HEK293 (cell line): Measurements from ENCODE around the gene REEP5.

Source experiments
- CTCF ChIA-PET: fragments of 350-600 bp; formaldehyde crosslinking; extraction: SDS; loops from one replicate; lab custom pipeline; 2021; ENCODE audit warnings: antibody characterized with exemption; lab: Yijun Ruan, JAX
- POLR2A ChIA-PET: fragments of 300-600 bp; formaldehyde crosslinking; extraction: SDS; loops from one replicate; lab custom pipeline; 2020; ENCODE audit warnings: antibody characterized with exemption, inconsistent platforms; lab: Yijun Ruan, JAX
- H3K27ac ChIP-seq: fragments of 200-500 bp; sonication (Bioruptor generic); 2 replicates; pipeline ENCODE4 v1.5.1; 2014; ENCODE audit warnings: low read depth, low read length, control low read depth, inconsistent platforms; ENCODE audit errors: extremely low read depth
- H3K36me3 ChIP-seq, 2 experiments: fragments of 200-500 bp in 1 of 2; sonication (Bioruptor generic) in 1 of 2; 1 replicate in 1 of 2; 2 replicates in 1 of 2; pipeline ENCODE4 v1.5.1; 2014 to 2017; ENCODE audit warnings: inconsistent platforms in 2 of 2, low read length in 2 of 2; ENCODE audit not compliant: control insufficient read depth in 2 of 2, insufficient read depth in 1 of 2
- H3K4me1 ChIP-seq: fragments of 200-500 bp; sonication (Bioruptor generic); 2 replicates; pipeline ENCODE4 v1.5.1; 2014; ENCODE audit warnings: mild to moderate bottlenecking, low read length, inconsistent platforms; ENCODE audit not compliant: control insufficient read depth, insufficient read depth
- H3K4me3 ChIP-seq: 2 replicates; pipeline ENCODE4 v1.5.1; 2011; ENCODE audit warnings: low read depth, mild to moderate bottlenecking, control low read depth, low read length, moderate library complexity
- H3K9me3 ChIP-seq: fragments of 200-500 bp; sonication (Bioruptor generic); 2 replicates; pipeline ENCODE4 v1.5.1; 2014; ENCODE audit warnings: low read depth, low read length, inconsistent platforms; ENCODE audit not compliant: control insufficient read depth, insufficient read depth
- AEBP2 ChIP-seq: fragments of 450-650 bp; formaldehyde crosslinking; IDR thresholded peaks from 2 replicates; pipeline ENCODE4 v1.5.1; 2016; ENCODE audit warnings: missing biosample characterization, missing genetic modification characterization, borderline replicate concordance
- MYNN ChIP-seq: fragments of 450-650 bp; formaldehyde crosslinking; IDR thresholded peaks from 2 replicates; pipeline ENCODE4 v1.5.1; 2016; ENCODE audit warnings: missing biosample characterization, missing genetic modification characterization, borderline replicate concordance
- OSR2 ChIP-seq: fragments of 450-650 bp; formaldehyde crosslinking; IDR thresholded peaks from 2 replicates; pipeline ENCODE4 v1.5.1; 2016; ENCODE audit warnings: missing biosample characterization, missing genetic modification characterization
- SETDB1 ChIP-seq: IDR thresholded peaks from one replicate; pipeline ENCODE4 v1.6.1; 2017; ENCODE audit warnings: mild to moderate bottlenecking, low read length, moderate library complexity, mixed read lengths; ENCODE audit not compliant: insufficient read length
- ZBTB10 ChIP-seq: fragments of 450-650 bp; formaldehyde crosslinking; IDR thresholded peaks from 2 replicates; pipeline ENCODE4 v1.5.1; 2016; ENCODE audit warnings: missing biosample characterization, missing genetic modification characterization
- ZBTB20 ChIP-seq: fragments of 450-650 bp; formaldehyde crosslinking; IDR thresholded peaks from 2 replicates; pipeline ENCODE4 v1.5.1; 2016; ENCODE audit warnings: missing biosample characterization, missing genetic modification characterization
- ZNF132 ChIP-seq: fragments of 450-650 bp; formaldehyde crosslinking; IDR thresholded peaks from 2 replicates; pipeline ENCODE4 v1.5.1; 2017; ENCODE audit warnings: missing biosample characterization, missing genetic modification characterization, borderline replicate concordance
- ZNF138 ChIP-seq: fragments of 450-650 bp; formaldehyde crosslinking; IDR thresholded peaks from 2 replicates; pipeline ENCODE4 v1.5.1; 2016; ENCODE audit warnings: missing biosample characterization, missing genetic modification characterization, borderline replicate concordance
- ZNF146 ChIP-seq: fragments of 450-650 bp; formaldehyde crosslinking; IDR thresholded peaks from 2 replicates; pipeline ENCODE4 v1.5.1; 2016; ENCODE audit warnings: missing biosample characterization, missing genetic modification characterization
- ZNF155 ChIP-seq: fragments of 450-650 bp; formaldehyde crosslinking; IDR thresholded peaks from 2 replicates; pipeline ENCODE4 v1.5.1; 2016; ENCODE audit warnings: missing biosample characterization, missing genetic modification characterization
- ZNF2 ChIP-seq: fragments of 450-650 bp; formaldehyde crosslinking; IDR thresholded peaks from 2 replicates; pipeline ENCODE4 v1.5.1; 2016; ENCODE audit warnings: missing biosample characterization, missing genetic modification characterization
- ZNF211 ChIP-seq: fragments of 450-650 bp; formaldehyde crosslinking; IDR thresholded peaks from 2 replicates; pipeline ENCODE4 v1.5.1; 2016; ENCODE audit warnings: low read depth, missing biosample characterization, missing genetic modification characterization
- ZNF221 ChIP-seq: fragments of 450-650 bp; formaldehyde crosslinking; IDR thresholded peaks from 2 replicates; pipeline ENCODE4 v1.5.1; 2017; ENCODE audit warnings: missing biosample characterization, missing genetic modification characterization, borderline replicate concordance
- ZNF473 ChIP-seq: fragments of 450-650 bp; formaldehyde crosslinking; IDR thresholded peaks from 2 replicates; pipeline ENCODE4 v1.5.1; 2017; ENCODE audit warnings: missing biosample characterization, missing genetic modification characterization
- ZNF48 ChIP-seq: fragments of 450-650 bp; formaldehyde crosslinking; IDR thresholded peaks from 2 replicates; pipeline ENCODE4 v1.5.1; 2016; ENCODE audit warnings: missing biosample characterization, missing genetic modification characterization
- ZNF514 ChIP-seq: fragments of 450-650 bp; formaldehyde crosslinking; IDR thresholded peaks from 2 replicates; pipeline ENCODE4 v1.5.1; 2016; ENCODE audit warnings: missing biosample characterization, missing genetic modification characterization
- ZNF548 ChIP-seq: fragments of 450-650 bp; formaldehyde crosslinking; IDR thresholded peaks from 2 replicates; pipeline ENCODE4 v1.5.1; 2016; ENCODE audit warnings: missing biosample characterization, missing genetic modification characterization
- ZNF560 ChIP-seq: fragments of 450-650 bp; formaldehyde crosslinking; IDR thresholded peaks from 2 replicates; pipeline ENCODE4 v1.5.1; 2017; ENCODE audit warnings: missing biosample characterization, missing genetic modification characterization, borderline replicate concordance
- ZNF580 ChIP-seq: fragments of 450-650 bp; formaldehyde crosslinking; IDR thresholded peaks from 2 replicates; pipeline ENCODE4 v1.5.1; 2016; ENCODE audit warnings: missing biosample characterization, missing genetic modification characterization
- ZNF621 ChIP-seq: fragments of 450-650 bp; formaldehyde crosslinking; IDR thresholded peaks from 2 replicates; pipeline ENCODE4 v1.5.1; 2017; ENCODE audit warnings: missing biosample characterization, missing genetic modification characterization
- ZNF629 ChIP-seq: fragments of 450-650 bp; formaldehyde crosslinking; IDR thresholded peaks from 2 replicates; pipeline ENCODE4 v1.5.1; 2017; ENCODE audit warnings: missing biosample characterization, missing genetic modification characterization
- ZNF658 ChIP-seq: fragments of 450-650 bp; formaldehyde crosslinking; IDR thresholded peaks from 2 replicates; pipeline ENCODE4; 2016; ENCODE audit warnings: missing biosample characterization, missing genetic modification characterization
- ZNF701 ChIP-seq: fragments of 450-650 bp; formaldehyde crosslinking; IDR thresholded peaks from 2 replicates; pipeline ENCODE4 v1.5.1; 2016; ENCODE audit warnings: missing biosample characterization, missing genetic modification characterization
- TF ChIP-seq, protein P1 (sequence below): fragments of 450-650 bp; formaldehyde crosslinking; IDR thresholded peaks from 2 replicates; pipeline ENCODE4 v1.5.1; 2016; ENCODE audit warnings: missing biosample characterization, missing genetic modification characterization

Gene REEP5

GRCh38 chr5:112833971-112834370 is 88.1 kb downstream of the REEP5 start:
- CTCF ChIA-PET = interaction anchor here (2.0 kb wide), 1 partner anchor 15 kb away, joined by 4 read pairs; no protein-coding TSS in a partner anchor
- H3K36me3 ChIP-seq = peaks cover 9 to 36% of the 10 kb centered on the region in 2 experiments; a peak in 2 of 3 replicates

DNA sequence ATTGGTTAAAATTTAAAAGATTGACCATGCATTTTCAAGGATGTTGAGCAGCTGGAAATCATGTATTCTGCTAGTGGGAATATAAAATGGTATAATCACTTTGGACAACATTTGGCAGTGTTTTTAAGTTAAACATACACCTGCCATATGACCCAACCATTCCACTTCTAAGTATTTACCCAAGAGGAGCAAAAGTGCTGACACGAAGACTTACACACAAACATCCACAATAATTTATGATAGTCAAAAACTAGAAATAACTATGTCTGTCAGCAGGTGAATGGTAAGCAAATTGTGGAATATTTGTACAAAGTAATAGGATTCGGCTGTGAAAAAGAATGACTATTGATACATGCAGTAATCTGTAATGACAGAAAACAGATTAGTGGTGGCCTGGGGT is 91.6 kb downstream of the REEP5 start:
- peaks cover 22 to 33% of the 10 kb centered on the region in 2 experiments for H3K36me3 ChIP-seq
- H3K4me3 ChIP-seq = no peak overlapping the region
- no peaks in the 10 kb centered on the region for H3K4me1 ChIP-seq
- no peaks in the 10 kb centered on the region for H3K9me3 ChIP-seq
- no peak overlapping the region for H3K27ac ChIP-seq
- POLR2A ChIA-PET = no interaction called here
- CTCF ChIA-PET = interaction anchor here (1.9 kb wide), 1 partner anchor 73 kb away, joined by 4 read pairs; no protein-coding TSS in a partner anchor
- TF ChIP-seq ZNF658 (tag by site-specific recombination) (no peak), ZNF473 (tag by site-specific recombination) (no peak), ZNF2 (no peak), ZBTB20 (tag by site-specific recombination) (no peak), MYNN (no peak), ZNF155 (tag by site-specific recombination) (no peak), AEBP2 (tag by site-specific recombination) (no peak), ZNF146 (tag by site-specific recombination) (no peak), ZBTB10 (tag by site-specific recombination) (no peak), ZNF221 (no peak)

More at GRCh38 chr5:112833971-112834370, 88.1 kb downstream of the REEP5 start:
- POLR2A ChIA-PET = interaction anchor here (0.7 kb wide), 1 partner anchor 660 kb away, joined by 10 read pairs; no protein-coding TSS in a partner anchor
- no peak for TF ChIP-seq SETDB1
- TF ChIP-seq OSR2 (tag by site-specific recombination) = no peak
- TF ChIP-seq ZNF621 (tag by site-specific recombination) = no peak
- TF ChIP-seq, protein P1, sequence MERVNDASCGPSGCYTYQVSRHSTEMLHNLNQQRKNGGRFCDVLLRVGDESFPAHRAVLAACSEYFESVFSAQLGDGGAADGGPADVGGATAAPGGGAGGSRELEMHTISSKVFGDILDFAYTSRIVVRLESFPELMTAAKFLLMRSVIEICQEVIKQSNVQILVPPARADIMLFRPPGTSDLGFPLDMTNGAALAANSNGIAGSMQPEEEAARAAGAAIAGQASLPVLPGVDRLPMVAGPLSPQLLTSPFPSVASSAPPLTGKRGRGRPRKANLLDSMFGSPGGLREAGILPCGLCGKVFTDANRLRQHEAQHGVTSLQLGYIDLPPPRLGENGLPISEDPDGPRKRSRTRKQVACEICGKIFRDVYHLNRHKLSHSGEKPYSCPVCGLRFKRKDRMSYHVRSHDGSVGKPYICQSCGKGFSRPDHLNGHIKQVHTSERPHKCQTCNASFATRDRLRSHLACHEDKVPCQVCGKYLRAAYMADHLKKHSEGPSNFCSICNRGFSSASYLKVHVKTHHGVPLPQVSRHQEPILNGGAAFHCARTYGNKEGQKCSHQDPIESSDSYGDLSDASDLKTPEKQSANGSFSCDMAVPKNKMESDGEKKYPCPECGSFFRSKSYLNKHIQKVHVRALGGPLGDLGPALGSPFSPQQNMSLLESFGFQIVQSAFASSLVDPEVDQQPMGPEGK (tag by site-specific recombination) = no peak
- no peak for TF ChIP-seq ZNF514
- TF ChIP-seq ZNF48 = no peak
- TF ChIP-seq ZNF132 (tag by site-specific recombination) = no peak
- TF ChIP-seq ZNF548 = no peak
- no peak for TF ChIP-seq ZNF211 (tag by site-specific recombination)
- TF ChIP-seq ZBTB10 (tag by site-specific recombination) = no peak
- no peak for TF ChIP-seq ZNF580 (tag by site-specific recombination)
- no peak for TF ChIP-seq ZNF138
- no peak for TF ChIP-seq ZNF560 (tag by site-specific recombination)
- TF ChIP-seq ZNF629 (tag by site-specific recombination) = no peak
- TF ChIP-seq ZNF701 = no peak
- TF ChIP-seq, all 188 proteins: peak for 0
- H3K9me3 ChIP-seq = no peaks in the 10 kb centered on the region
- no peak overlapping the region for H3K27ac ChIP-seq
- H3K4me1 ChIP-seq = no peaks in the 10 kb centered on the region
- H3K4me3 ChIP-seq = no peak overlapping the region
